GM18907 (cell line): ENCODE data around the gene TCFL5.

Experiments used
- ATAC-seq: cut with Tn5 transposase; IDR thresholded peaks from one replicate; pipeline ENCODE4 v1.9.1; 2021; ENCODE audit warnings: mild to moderate bottlenecking, moderate library complexity; ENCODE audit not compliant: unreplicated experiment

TCFL5 gene

GRCh38 chr20:62814060-62814708 lies 47.4 kb downstream of the TCFL5 start:
- ATAC-seq = no peak

DNA sequence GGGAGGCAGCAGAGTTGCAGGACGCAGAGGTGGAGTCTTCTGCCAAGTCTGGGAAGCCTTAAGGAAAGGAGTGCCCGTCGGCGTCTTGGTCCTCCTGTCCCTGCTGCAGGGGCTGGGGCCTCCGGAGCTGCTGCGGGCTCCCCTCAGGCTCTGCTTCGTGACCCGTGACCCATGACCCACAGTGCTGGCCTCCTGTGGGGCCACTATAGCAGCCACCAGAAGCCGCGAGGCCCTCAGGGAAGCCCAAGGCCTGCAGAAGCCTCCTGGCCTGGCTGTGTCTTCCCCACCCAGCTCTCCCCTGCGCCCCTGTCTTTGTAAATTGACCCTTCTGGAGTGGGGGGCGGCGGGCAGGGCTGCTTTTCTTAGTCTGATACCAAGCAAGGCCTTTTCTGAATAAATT lies 48.0 kb downstream of the TCFL5 start:
- no peak for ATAC-seq

GRCh38 chr20:62812907-62813200 lies 48.8 kb downstream of the TCFL5 start:
- ATAC-seq = no peak

DNA sequence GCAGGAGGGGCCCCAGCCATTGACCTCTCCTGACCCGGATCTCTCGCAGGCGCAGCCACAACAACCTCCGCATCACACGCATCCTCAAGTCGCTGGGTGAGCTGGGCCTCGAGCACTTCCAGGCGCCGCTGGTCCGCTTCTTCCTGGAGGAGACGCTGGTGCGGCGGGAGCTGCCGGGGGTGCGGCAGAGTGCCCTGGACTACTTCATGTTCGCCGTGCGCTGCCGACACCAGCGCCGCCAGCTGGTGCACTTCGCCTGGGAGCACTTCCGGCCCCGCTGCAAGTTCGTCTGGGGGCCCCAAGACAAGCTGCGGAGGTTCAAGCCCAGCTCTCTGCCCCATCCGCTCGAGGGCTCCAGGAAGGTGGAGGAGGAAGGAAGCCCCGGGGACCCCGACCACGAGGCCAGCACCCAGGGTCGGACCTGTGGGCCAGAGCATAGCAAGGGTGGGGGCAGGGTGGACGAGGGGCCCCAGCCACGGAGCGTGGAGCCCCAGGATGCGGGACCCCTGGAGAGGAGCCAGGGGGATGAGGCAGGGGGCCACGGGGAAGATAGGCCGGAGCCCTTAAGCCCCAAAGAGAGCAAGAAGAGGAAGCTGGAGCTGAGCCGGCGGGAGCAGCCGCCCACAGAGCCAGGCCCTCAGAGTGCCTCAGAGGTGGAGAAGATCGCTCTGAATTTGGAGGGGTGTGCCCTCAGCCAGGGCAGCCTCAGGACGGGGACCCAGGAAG lies 49.3 kb downstream of the TCFL5 start:
- ATAC-seq = no peak

DNA sequence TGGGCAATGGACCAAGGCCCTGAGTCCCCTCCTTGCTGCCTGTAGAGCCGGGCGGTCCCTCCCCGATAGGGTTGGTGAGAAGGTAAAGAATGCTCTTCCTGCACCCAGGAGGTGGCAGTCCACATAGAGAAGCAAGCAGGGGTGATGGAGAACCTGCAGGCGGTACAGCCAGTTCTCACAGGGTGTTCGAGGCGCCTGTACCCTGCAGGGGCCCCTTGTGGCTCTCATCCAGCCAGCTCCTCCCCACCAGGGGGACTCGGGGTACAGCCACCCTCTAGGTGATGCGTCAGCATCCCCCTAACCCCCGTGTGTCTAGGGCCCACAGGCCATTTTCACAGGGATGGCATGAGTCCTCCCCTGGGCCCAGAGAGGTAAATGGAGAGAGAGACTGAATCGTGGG lies 49.9 kb downstream of the TCFL5 start:
- no peak for ATAC-seq

DNA sequence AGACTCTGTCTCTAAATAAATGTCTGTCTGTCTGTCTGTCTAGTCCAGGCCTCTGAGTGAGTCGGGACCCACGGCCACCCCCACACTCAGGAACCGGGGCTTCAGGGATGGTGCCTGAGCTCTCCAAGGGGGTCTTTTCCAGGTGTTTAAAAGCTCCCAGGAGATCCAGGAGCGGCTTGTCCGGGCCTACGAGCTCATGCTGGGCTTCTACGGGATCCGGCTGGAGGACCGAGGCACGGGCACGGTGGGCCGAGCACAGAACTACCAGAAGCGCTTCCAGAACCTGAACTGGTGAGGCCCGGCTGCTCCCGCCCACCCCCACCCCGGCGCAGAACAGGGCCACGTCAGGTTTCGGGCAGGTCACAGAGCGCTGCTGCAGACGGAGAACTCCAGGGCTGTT lies 50.3 kb downstream of the TCFL5 start:
- ATAC-seq = no peak

DNA sequence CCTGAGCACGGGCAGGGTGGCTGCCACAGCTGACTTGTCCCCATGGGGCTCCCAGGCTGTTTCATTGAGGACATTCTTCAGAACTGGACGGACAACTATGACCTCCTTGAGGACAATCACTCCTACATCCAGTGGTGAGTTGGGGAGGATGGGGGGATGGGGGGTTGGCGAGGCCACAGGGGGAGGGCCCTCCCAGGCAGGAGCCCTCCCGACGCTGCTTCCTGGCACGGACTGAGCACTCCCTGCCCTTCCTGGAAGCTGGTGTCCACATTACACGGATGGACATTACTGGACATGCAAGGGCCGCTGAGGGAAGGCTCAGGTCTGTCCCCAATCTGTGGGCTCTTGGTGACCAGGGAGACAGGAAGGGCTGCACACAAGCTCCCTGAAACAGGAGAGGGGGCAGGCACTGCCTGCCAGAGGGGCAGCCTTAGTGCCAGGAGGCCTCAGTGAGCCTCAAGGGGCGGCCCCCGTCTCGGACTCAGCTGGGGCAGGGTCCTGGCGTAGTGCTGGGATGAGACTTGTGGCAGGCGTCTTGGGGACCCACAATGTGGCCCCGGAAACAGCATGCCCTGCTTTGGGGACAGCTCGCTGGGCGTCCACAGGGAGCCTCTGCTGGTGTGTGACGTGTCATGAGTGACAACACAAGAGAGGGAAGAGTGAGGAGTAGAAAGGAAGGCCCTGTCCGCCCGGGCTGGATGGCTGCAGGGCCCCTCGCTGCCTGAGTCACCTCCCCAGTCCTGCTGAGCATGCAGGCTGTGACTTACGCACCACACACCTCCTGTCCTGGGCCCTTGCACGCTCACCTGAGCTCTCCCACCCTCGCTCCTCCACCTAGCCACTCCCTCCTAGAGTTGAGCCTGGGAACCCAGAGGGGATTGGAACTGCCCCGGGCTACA lies 51.8 kb downstream of the TCFL5 start:
- no peak for ATAC-seq

GRCh38 chr20:62808211-62808865 lies 53.3 kb downstream of the TCFL5 start:
- ATAC-seq = no peak

- no peak for ATAC-seq
Observed at GRCh38 chr20:62807444-62808210, 54.0 kb downstream of the TCFL5 start.

- ATAC-seq = no peak
Observed at GRCh38 chr20:62806383-62807050, 55.1 kb downstream of the TCFL5 start.

DNA sequence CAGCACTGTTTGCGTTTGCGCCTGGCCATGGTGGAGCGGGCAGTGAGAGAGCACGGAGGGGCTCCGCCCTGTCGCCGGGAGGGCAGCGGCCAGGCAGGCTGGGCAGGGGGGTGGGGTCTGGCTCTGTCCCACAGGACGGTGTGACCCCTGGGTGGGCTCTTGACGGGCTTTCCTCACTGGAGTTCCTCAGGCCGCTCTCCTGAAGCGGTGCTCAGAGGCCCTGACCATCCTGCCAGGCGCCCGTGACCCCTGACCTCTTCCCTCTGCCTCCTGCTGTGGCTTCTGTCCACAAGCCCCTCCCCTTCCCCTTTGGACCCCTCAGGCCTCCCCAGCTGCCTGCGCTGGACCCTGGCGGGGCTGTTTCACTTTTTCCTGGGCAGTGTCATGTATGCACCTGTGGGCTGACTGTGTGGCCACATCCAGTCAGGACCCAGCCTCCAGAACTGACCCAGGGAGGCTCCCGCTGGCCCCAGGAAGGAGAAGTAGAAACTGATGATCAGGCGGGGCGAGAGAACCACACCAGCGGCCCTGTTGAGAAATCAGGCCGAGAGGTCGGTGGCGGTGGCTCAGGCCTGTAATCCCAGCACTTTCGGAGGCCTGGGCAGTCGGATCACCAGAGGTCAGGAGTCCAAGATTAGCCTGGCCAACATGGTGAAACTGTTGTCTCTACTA lies 55.8 kb downstream of the TCFL5 start:
- no peak for ATAC-seq

DNA sequence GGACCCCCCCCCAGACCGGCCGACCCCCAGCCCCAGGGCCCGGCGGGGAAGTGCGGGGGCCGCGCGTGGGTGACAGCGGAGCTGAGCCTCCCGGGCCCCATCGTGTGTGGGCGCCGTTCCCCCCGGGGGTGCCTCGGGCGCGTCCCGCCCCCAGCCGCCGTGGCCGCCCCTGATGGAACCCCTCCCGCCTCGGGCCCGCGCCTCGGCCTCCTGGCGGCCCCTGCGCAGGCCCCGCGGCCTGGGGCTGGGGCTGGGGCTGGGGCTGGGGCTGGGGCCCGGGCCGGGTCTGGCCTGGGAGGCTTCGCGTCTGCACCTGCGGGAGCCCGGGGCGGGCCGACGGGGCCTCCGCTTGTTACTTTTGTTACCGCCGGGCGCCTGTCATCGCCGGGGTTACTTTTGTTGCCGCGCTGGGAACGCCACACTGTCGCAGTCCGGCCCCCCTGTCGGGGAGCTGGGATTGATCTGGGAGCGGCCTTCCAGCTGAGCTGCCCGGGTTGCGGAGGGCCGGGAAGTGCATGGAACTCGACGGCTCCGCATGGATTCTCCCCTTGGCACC lies 56.4 kb downstream of the TCFL5 start:
- no peak for ATAC-seq

- ATAC-seq = peak; percentile 46
Observed at GRCh38 chr20:62804627-62805154, 56.9 kb downstream of the TCFL5 start, which contains the start of gene OGFR. TSS of gene OGFR (plus strand) at chr20:62804835. CDS start at chr20:62804860, 25 bp downstream.

GRCh38 chr20:62804021-62804626 lies 57.5 kb downstream of the TCFL5 start:
- ATAC-seq = no peak

GRCh38 chr20:62802026-62802712 lies 59.5 kb downstream of the TCFL5 start:
- no peak for ATAC-seq

DNA sequence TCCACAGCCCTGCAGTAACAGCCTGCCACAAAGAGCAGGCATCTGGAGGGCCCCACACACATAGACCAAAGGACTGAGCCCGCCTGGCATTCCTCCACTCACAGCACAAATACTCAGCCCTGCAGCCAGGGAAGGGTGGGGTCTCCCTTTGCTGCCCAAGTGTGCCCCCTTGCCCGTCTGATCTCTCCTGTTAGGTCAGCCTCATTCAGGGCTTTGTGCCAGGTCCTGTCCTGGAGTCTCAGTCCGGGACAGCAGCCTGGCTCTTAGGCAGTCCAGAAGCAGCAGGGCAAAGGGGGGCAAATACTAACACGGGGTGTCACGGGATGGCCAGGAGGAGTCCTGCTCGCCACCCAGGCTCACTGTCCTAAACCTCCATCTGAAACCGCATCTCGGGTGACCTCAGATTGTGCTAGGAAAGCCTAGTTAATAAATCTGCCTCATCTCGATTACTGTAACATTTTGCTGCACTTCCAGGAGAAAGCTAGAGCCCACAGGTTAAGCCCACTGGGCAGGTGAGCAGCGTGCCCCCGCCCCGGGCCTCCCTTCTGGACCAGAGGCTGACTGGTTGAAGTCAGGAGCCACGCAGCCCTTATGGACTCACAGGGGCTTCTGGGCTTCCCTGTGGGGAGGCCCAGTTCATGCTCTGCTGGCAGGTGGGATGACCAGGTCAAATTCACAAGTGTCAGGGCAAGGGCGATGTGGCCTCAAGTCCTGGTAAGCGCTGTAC lies 60.2 kb downstream of the TCFL5 start:
- no peak for ATAC-seq
